H1 (cell line): ENCODE results near the gene SRSF1. TPM values are rescaled to one million over a fixed set of nuclear protein-coding genes. Genes with fewer than 3 reads are reported as not detected.

ENCODE experiments used
- CTCF ChIA-PET: fragments of 300-600 bp; sonication (Branson Sonifier 250); formaldehyde crosslinking; loops from one replicate; lab custom pipeline; 2021; ENCODE audit not compliant: partially characterized antibody; lab: Charles Lee
- POLR2A ChIA-PET: fragments of 300-600 bp; sonication (Branson Sonifier 250); formaldehyde crosslinking; loops from one replicate; lab custom pipeline; 2021; ENCODE audit warnings: inconsistent platforms; ENCODE audit not compliant: partially characterized antibody; lab: Charles Lee
- DNase-seq, 2 experiments: peaks; one replicate each; pipeline versions ENCODE4 v3.0.0 to v3.0.0-alpha.2; 2010 to 2022; ENCODE audit warnings: low spot score in 2 of 2, low read depth in 1 of 2, mixed read lengths in 1 of 2
- FAIRE-seq: peaks from 2 replicates; lab custom pipeline; 2011; peaks lifted over from hg19 to GRCh38; lab: Jason Lieb, UNC
- H2AFZ ChIP-seq: 2 replicates; pipeline ENCODE4 v1.8.1; 2012; ENCODE audit warnings: low read length, inconsistent platforms
- H2AK5ac ChIP-seq: 2 replicates; pipeline ENCODE4 v1.6.1; 2013; ENCODE audit warnings: low read depth, low read length
- H2BK120ac ChIP-seq: replicated peaks from 2 replicates; pipeline ENCODE3; 2013; ENCODE audit warnings: low read depth, low read length, inconsistent platforms
- H2BK12ac ChIP-seq: 2 replicates; pipeline ENCODE4 v1.6.1; 2013; ENCODE audit warnings: low read depth, low read length
- H2BK15ac ChIP-seq: 2 replicates; pipeline ENCODE4 v1.6.1; 2013; ENCODE audit warnings: low read length
- H2BK20ac ChIP-seq: 2 replicates; pipeline ENCODE4 v1.6.1; 2013; ENCODE audit warnings: low read length
- H2BK5ac ChIP-seq: 2 replicates; pipeline ENCODE4 v1.6.1; 2013; ENCODE audit warnings: low read depth, low read length
- H3K14ac ChIP-seq: 2 replicates; pipeline ENCODE4 v1.6.1; 2013; ENCODE audit warnings: inconsistent platforms; ENCODE audit not compliant: insufficient read length
- H3K18ac ChIP-seq: 2 replicates; pipeline ENCODE4 v1.6.1; 2013; ENCODE audit warnings: low read length; ENCODE audit errors: extremely low read depth
- H3K23ac ChIP-seq: 2 replicates; pipeline ENCODE4 v1.6.1; 2013; ENCODE audit warnings: inconsistent platforms; ENCODE audit not compliant: insufficient read length
- H3K23me2 ChIP-seq: 2 replicates; pipeline ENCODE4 v1.6.1; 2013; ENCODE audit warnings: low read depth, low read length
- H3K27ac ChIP-seq: 2 replicates; pipeline ENCODE4 v1.6.1; 2011; ENCODE audit warnings: low read depth, low read length, inconsistent platforms
- H3K27me3 ChIP-seq, 4 experiments: replicated peaks in 1 of 4; 1 replicate in 1 of 4; 2 replicates in 3 of 4; pipeline versions ENCODE4 v1.6.1 to v1.8.1; 2011 to 2013; ENCODE audit warnings: low read length in 3 of 4, mild to moderate bottlenecking in 3 of 4, inconsistent platforms in 2 of 4, mixed read lengths in 2 of 4, moderate library complexity in 1 of 4; ENCODE audit not compliant: control insufficient read depth in 3 of 4, insufficient read depth in 3 of 4; ENCODE audit errors: extremely low read depth in 1 of 4
- H3K36me3 ChIP-seq, 4 experiments: 2 replicates each; pipeline versions ENCODE4 v1.6.1 to v1.8.1; 2011 to 2013; ENCODE audit warnings: mild to moderate bottlenecking in 4 of 4, low read length in 3 of 4, moderate library complexity in 2 of 4, control low read depth in 1 of 4, inconsistent platforms in 1 of 4; ENCODE audit not compliant: insufficient read depth in 4 of 4, control insufficient read depth in 2 of 4
- H3K4ac ChIP-seq: replicated peaks from 2 replicates; pipeline ENCODE3; 2013; ENCODE audit warnings: low read length, low read depth, mixed read lengths, inconsistent platforms; ENCODE audit not compliant: insufficient read length
- H3K4me1 ChIP-seq, 4 experiments: replicated peaks in 1 of 4; 1 replicate in 1 of 4; 2 replicates in 3 of 4; pipeline versions ENCODE4 v1.6.1 to v1.8.1; 2011 to 2013; ENCODE audit warnings: low read length in 3 of 4, inconsistent platforms in 2 of 4, mixed read lengths in 1 of 4; ENCODE audit not compliant: insufficient read depth in 4 of 4, control insufficient read depth in 3 of 4
- H3K4me2 ChIP-seq, 2 experiments: 2 replicates each; pipeline versions ENCODE4 v1.6.1 to v1.8.1; 2011 to 2013; ENCODE audit warnings: low read depth in 2 of 2, low read length in 2 of 2, control low read depth in 1 of 2, inconsistent platforms in 1 of 2, mild to moderate bottlenecking in 1 of 2; ENCODE audit not compliant: insufficient read depth in 1 of 2
- H3K4me3 ChIP-seq, 4 experiments: fragments of 200-600, 300-600 bp in 1 of 4; sonication (generic), shearing (Covaris generic), sonication (Bioruptor Twin) in 1 of 4; 2 replicates each; pipeline versions ENCODE4 v1.5.1 to v1.8.1; 2011 to 2016; ENCODE audit warnings: low read length in 4 of 4, low read depth in 3 of 4, control low read depth in 2 of 4, inconsistent platforms in 2 of 4, mild to moderate bottlenecking in 2 of 4, mixed read lengths in 1 of 4, moderate library complexity in 1 of 4; ENCODE audit not compliant: insufficient read depth in 2 of 4; ENCODE audit errors: extremely low read depth in 1 of 4
- H3K56ac ChIP-seq: replicated peaks from 2 replicates; pipeline ENCODE3; 2013; ENCODE audit warnings: low read depth, mild to moderate bottlenecking, mixed read lengths, low read length, inconsistent platforms; ENCODE audit not compliant: insufficient read length
- H3K79me1 ChIP-seq: 2 replicates; pipeline ENCODE4 v1.6.1; 2013; ENCODE audit warnings: low read depth, low read length, control low read depth
- H3K79me2 ChIP-seq, 2 experiments: 2 replicates each; pipeline versions ENCODE4 v1.6.1 to v1.8.1; 2012 to 2013; ENCODE audit warnings: low read length in 2 of 2, mild to moderate bottlenecking in 2 of 2, inconsistent platforms in 1 of 2; ENCODE audit not compliant: insufficient read depth in 2 of 2, control insufficient read depth in 1 of 2
- H3K9ac ChIP-seq, 4 experiments: replicated peaks in 1 of 4; 1 replicate in 1 of 4; 2 replicates in 3 of 4; pipeline versions ENCODE4 v1.6.1 to v1.8.1; 2011 to 2013; ENCODE audit warnings: low read depth in 3 of 4, low read length in 3 of 4, control low read depth in 2 of 4, mild to moderate bottlenecking in 2 of 4, moderate library complexity in 2 of 4, inconsistent platforms in 1 of 4; ENCODE audit errors: extremely low read depth in 1 of 4
- H3K9me3 ChIP-seq, 2 experiments: 2 replicates each; pipeline versions ENCODE4 v1.6.1 to v1.8.1; 2012 to 2013; ENCODE audit warnings: mild to moderate bottlenecking in 2 of 2, moderate library complexity in 2 of 2, control low read depth in 1 of 2, inconsistent platforms in 1 of 2, low read depth in 1 of 2, low read length in 1 of 2, mixed read lengths in 1 of 2; ENCODE audit not compliant: insufficient read depth in 2 of 2
- H4K20me1 ChIP-seq, 2 experiments: replicated peaks in 1 of 2; 2 replicates each; pipeline versions ENCODE3 to v1.8.1; 2011 to 2013; ENCODE audit warnings: inconsistent platforms in 2 of 2, low read length in 2 of 2, mild to moderate bottlenecking in 1 of 2; ENCODE audit not compliant: insufficient read depth in 2 of 2, control insufficient read depth in 1 of 2
- H4K5ac ChIP-seq: 2 replicates; pipeline ENCODE4 v1.6.1; 2013; ENCODE audit warnings: low read length, low read depth, mixed read lengths, inconsistent platforms; ENCODE audit not compliant: insufficient read length
- H4K8ac ChIP-seq: 2 replicates; pipeline ENCODE4 v1.8.0; 2013; ENCODE audit warnings: mild to moderate bottlenecking, moderate library complexity, low read length, inconsistent platforms; ENCODE audit not compliant: insufficient read depth; ENCODE audit errors: extremely low read depth
- H4K91ac ChIP-seq: replicated peaks from 2 replicates; pipeline ENCODE3; 2013; ENCODE audit warnings: low read length, mixed read lengths, inconsistent platforms; ENCODE audit not compliant: insufficient read length
- BCL11A ChIP-seq, 2 experiments: IDR thresholded peaks; one replicate each; pipeline ENCODE4 v1.6.1; 2011; ENCODE audit warnings: low read depth in 2 of 2, low read length in 2 of 2, mild to moderate bottlenecking in 2 of 2
- SP1 ChIP-seq: IDR thresholded peaks from 2 replicates; pipeline ENCODE4 v1.6.1; 2011; ENCODE audit warnings: low read depth, low read length
- WGBS, 2 experiments: shearing (Covaris generic) in 1 of 2; methylation state at CpG; one replicate each; pipeline versions ENCODE4 v1.1.6 to v1.1.7; 2013 to 2015; ENCODE audit warnings: low lambda C conversion rate in 2 of 2, mixed read lengths in 2 of 2, inconsistent platforms in 1 of 2, low coverage in 1 of 2, missing lambda C conversion rate in 1 of 2; ENCODE audit not compliant: insufficient replicate concordance in 2 of 2, insufficient coverage in 1 of 2, insufficient read length in 1 of 2; ENCODE audit errors: extremely low coverage in 1 of 2, missing lambda C conversion rate in 1 of 2; 5-methylcytosine and 5-hydroxymethylcytosine counted together
- polyA plus RNA-seq, 7 experiments: library from polyadenylated mRNA; depleted of rRNA in 3 of 7; stranded (reverse) in 5 of 7; unstranded in 2 of 7; fragments of >200 nt in 5 of 7; fragments of 200-250 nt in 2 of 7; gene quantifications; 1 replicate in 5 of 7; 2 replicates in 1 of 7; 4 replicates in 1 of 7; pipeline versions ENCODE4 v1.2.1 to v1.2.3, GENCODE V29; 2011 to 2013; ENCODE audit warnings: missing spikeins in 2 of 7, mixed read lengths in 2 of 7
- total RNA-seq: library from RNA; stranded (reverse); fragmentation: NEBNext Ultra II Directional; extraction: Animal tissue kit (Norgen Biotek cat#: 25700); gene quantifications from 2 replicates; pipeline ENCODE4 v1.2.1, GENCODE V29; 2021
- TF ChIP-seq, protein P1 (sequence below): IDR thresholded peaks from 2 replicates; pipeline ENCODE4 v1.6.1; 2011; ENCODE audit warnings: low read length, improper control_type of control experiment

Gene SRSF1
- total and polyA plus RNA-seq, 2 of the 8 experiments (the other 6 are each of a cell fraction or from before 2014, with no cell fraction given), result 149 to 429 TPM

DNA sequence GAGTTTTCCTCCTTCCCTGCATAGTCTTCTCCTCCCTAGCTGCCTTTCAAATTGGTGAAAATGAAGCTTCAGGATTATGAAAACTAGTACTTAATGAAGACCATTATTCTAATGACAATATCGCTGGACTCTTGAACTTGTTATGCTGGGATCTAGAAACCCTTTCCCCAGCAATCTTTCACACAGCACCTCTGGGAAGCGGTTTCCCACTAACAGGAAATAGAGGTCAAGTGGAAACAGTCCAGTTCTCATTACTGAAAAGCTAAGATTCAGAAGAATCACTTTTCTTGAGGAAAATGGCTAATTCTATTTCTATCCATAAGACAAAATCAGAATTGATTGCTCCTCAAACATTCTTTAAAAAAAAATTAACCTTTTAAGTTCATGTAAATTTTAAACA lies 17.0 kb downstream of the SRSF1 start:
- Histone ChIP-seq H3K27me3 (no peaks in the 10 kb centered on the region), H3K9ac (no peak overlapping the region), H2BK120ac (no peak overlapping the region), H3K18ac (no peak overlapping the region), H4K8ac (no peak overlapping the region), H2BK5ac (no peak overlapping the region), H3K79me1 (peaks cover 3% of the 10 kb centered on the region; the same call in 1 of the 2 replicates), H3K23ac (no peak overlapping the region), H3K4me2 (no peak overlapping the region), H3K36me3 (no peaks in the 10 kb centered on the region; a peak in 1 of 8 replicates), H3K79me2 (peaks cover 0 to 20% of the 10 kb centered on the region in 2 experiments; a peak in 3 of 4 replicates), H3K4me1 (peaks cover 0 to 9% (median 1%) of the 10 kb centered on the region in 4 experiments; a peak in 4 of 7 replicates), H4K91ac (no peak overlapping the region), H3K27ac (no peak overlapping the region), H4K20me1 (peaks cover 0 to 3% of the 10 kb centered on the region in 2 experiments), H3K23me2 (peaks cover 9% of the 10 kb centered on the region), H3K14ac (no peak overlapping the region), H2BK15ac (no peak overlapping the region), H2BK20ac (no peak overlapping the region), H2AFZ (no peak overlapping the region), H3K4ac (no peak overlapping the region), H3K56ac (no peak overlapping the region), H3K9me3 (no peaks in the 10 kb centered on the region), H2BK12ac (no peak overlapping the region), H2AK5ac (no peak overlapping the region), H4K5ac (no peak overlapping the region), H3K4me3 (no peak overlapping the region)
- 90% methylated on average over 2 of the region's 2 CpGs; no CpG with 5 or more reads in 1 of the 2 experiments for WGBS, 2 experiments
- FAIRE-seq (no peak), DNase-seq (no peak)
- CTCF ChIA-PET, result interaction anchor here (0.8 to 15.0 kb wide), 13 partner anchors 10 to 156 kb away, joined by 3 to 384 read pairs (median 5); partner anchors contain the start of gene MRPS23
- POLR2A ChIA-PET, result interaction anchor here (0.7 to 28.0 kb wide), 20 partner anchors 11 to 190 kb away, joined by 3 to 672 read pairs (median 4); partner anchors contain the start of genes MRPS23 and SRSF1
- TF ChIP-seq BCL11A (IDR thresholded peaks at IDR 0.05; ENCODE audit: low read depth in 2 of 2, low read length in 2 of 2) (no peak), SP1 (no peak)
- TF ChIP-seq, protein P1, sequence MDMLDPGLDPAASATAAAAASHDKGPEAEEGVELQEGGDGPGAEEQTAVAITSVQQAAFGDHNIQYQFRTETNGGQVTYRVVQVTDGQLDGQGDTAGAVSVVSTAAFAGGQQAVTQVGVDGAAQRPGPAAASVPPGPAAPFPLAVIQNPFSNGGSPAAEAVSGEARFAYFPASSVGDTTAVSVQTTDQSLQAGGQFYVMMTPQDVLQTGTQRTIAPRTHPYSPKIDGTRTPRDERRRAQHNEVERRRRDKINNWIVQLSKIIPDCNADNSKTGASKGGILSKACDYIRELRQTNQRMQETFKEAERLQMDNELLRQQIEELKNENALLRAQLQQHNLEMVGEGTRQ, result no peak
